ENCODE results near the gene SSTR4. TPM values are rescaled to one million over a fixed set of nuclear protein-coding genes. Genes with fewer than 3 reads are reported as not detected.

The SSTR4 gene
- total RNA-seq, 2 experiments from 2014 or later: not detected

DNA sequence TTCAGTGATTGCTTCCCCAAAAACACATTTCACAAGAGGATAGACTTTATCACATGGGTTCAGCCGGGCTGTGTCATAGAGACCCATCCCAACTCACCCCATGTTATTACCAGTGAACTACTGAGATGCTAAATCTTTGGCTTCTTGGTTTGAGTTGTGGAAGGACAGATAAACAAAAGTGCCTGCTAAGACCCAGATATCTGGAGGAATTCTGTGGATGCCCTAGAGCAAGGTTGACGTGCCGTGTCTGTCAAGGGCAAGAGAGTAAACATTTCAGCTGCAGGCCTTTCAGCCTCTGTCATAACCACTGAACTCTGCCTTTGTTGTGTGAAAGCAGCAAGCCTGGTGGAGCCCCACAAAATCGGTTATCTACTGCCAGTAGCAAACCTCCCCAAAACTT, 25.5 kb downstream of the SSTR4 start:
- H3K36me3 ChIP-seq (ENCODE audit: insufficient read depth, low read length): no peaks in the 10 kb centered on the region
- no peak overlapping the region for H3K27ac ChIP-seq (ENCODE audit: low read depth, low read length, poor library complexity, severe bottlenecking)
- POLR2A ChIA-PET: interaction anchor here (0.7 kb wide), 2 partner anchors 10 to 565 kb away, joined by 3 read pairs; no protein-coding TSS in a partner anchor
- intact Hi-C loops (cut with micrococcal nuclease; ENCODE audit: unreplicated experiment): no loop called here
- H3K79me2 ChIP-seq (ENCODE audit: insufficient read depth, low read depth, low read length): no peaks in the 10 kb centered on the region
- H3K4me1 ChIP-seq (ENCODE audit: insufficient read depth, low read length, poor library complexity, severe bottlenecking): no peaks in the 10 kb centered on the region
- H3K9me3 ChIP-seq (ENCODE audit: low read length): no peaks in the 10 kb centered on the region
- no peak overlapping the region for H3K4me3 ChIP-seq (ENCODE audit: low read depth, low read length, poor library complexity, severe bottlenecking)
- TF ChIP-seq, protein P1, sequence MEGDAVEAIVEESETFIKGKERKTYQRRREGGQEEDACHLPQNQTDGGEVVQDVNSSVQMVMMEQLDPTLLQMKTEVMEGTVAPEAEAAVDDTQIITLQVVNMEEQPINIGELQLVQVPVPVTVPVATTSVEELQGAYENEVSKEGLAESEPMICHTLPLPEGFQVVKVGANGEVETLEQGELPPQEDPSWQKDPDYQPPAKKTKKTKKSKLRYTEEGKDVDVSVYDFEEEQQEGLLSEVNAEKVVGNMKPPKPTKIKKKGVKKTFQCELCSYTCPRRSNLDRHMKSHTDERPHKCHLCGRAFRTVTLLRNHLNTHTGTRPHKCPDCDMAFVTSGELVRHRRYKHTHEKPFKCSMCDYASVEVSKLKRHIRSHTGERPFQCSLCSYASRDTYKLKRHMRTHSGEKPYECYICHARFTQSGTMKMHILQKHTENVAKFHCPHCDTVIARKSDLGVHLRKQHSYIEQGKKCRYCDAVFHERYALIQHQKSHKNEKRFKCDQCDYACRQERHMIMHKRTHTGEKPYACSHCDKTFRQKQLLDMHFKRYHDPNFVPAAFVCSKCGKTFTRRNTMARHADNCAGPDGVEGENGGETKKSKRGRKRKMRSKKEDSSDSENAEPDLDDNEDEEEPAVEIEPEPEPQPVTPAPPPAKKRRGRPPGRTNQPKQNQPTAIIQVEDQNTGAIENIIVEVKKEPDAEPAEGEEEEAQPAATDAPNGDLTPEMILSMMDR (conservative IDR thresholded peaks at IDR 0.05; ENCODE audit: low read length): no peak
- no peak for TF ChIP-seq EZH2phosphoT487 (IDR thresholded peaks at IDR 0.05; ENCODE audit: borderline replicate concordance, low read depth, low read length)
- no peaks in the 10 kb centered on the region for H4K20me1 ChIP-seq (ENCODE audit: insufficient read depth, low read length)
- no TSS peak for BruUV-seq (replicated peaks)
- no peak overlapping the region for H3K4me2 ChIP-seq (ENCODE audit: low read length)
- no peak overlapping the region for H2AFZ ChIP-seq (ENCODE audit: low read length)
- CTCF ChIA-PET (ENCODE audit: unreplicated experiment): no interaction called here
- DNase-seq (ENCODE audit: low spot score): no peak
- H3K9me2 ChIP-seq (ENCODE audit: insufficient read depth, low read length): no peaks in the 10 kb centered on the region

GRCh38 chr20:23061262-23061661, 26.1 kb downstream of the SSTR4 start:
- TF ChIP-seq EZH2phosphoT487 (IDR thresholded peaks at IDR 0.05; ENCODE audit: borderline replicate concordance, low read depth, low read length): no peak
- TF ChIP-seq, protein P1 (conservative IDR thresholded peaks at IDR 0.05; ENCODE audit: low read length): no peak
- Histone ChIP-seq H3K9me3 (ENCODE audit: low read length) (no peaks in the 10 kb centered on the region), H3K79me2 (ENCODE audit: insufficient read depth, low read depth, low read length) (no peaks in the 10 kb centered on the region), H3K36me3 (ENCODE audit: insufficient read depth, low read length) (no peaks in the 10 kb centered on the region), H3K4me1 (ENCODE audit: insufficient read depth, low read length, poor library complexity, severe bottlenecking) (no peaks in the 10 kb centered on the region), H3K4me3 (ENCODE audit: low read depth, low read length, poor library complexity, severe bottlenecking) (no peak overlapping the region), H4K20me1 (ENCODE audit: insufficient read depth, low read length) (no peaks in the 10 kb centered on the region), H3K27ac (ENCODE audit: low read depth, low read length, poor library complexity, severe bottlenecking) (no peak overlapping the region), H3K4me2 (ENCODE audit: low read length) (no peak overlapping the region), H3K9me2 (ENCODE audit: insufficient read depth, low read length) (no peaks in the 10 kb centered on the region), H2AFZ (ENCODE audit: low read length) (no peak overlapping the region)
- POLR2A ChIA-PET: interaction anchor here (0.7 kb wide), 1 partner anchor 10 kb away, joined by 3 read pairs; no protein-coding TSS in a partner anchor
- no TSS peak for BruUV-seq (replicated peaks)
- CTCF ChIA-PET (ENCODE audit: unreplicated experiment): no interaction called here
- intact Hi-C loops (cut with micrococcal nuclease; ENCODE audit: unreplicated experiment): no loop called here
- no peak for DNase-seq (ENCODE audit: low spot score)

DNA sequence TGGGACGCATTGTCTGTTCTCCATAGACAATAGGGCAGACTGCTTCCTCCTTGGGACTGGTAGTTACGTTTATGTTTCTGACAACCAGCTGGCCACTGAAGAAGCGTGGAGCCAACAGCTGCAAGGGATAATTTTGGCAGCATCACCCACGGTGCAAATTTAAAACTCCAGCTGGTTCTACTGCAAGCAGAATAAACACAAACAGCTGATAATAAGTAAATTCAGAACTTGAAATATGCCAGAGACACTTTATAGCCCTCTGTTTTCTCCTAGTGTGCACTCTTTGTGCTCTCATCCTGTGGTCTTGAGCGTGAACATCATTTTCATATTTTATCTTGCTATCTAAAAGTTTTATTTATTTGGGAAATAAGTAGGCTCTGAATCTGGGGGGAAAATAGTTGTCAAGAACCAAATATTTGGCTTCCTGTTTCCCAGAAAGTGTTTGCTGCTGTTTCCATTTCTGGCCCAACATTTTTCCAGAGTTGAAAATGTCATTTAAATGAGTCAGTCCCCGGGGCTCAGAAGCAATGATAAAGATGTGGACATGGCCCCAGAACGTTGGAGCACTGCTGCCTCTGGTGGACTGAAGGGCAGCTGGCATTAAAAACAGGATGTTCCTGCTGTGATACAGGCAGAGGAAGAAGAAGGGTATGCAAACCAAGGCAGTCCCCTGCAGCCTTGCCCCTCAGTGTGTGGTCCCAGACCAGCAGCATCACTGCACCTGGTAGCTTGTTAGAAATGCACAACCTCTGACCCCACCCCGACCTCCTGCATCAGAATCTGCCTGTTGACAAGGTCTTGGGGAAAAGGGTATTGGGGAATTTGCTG, 26.8 kb downstream of the SSTR4 start:
- Histone ChIP-seq H4K20me1 (ENCODE audit: insufficient read depth, low read length) (no peaks in the 10 kb centered on the region), H2AFZ (ENCODE audit: low read length) (no peak overlapping the region), H3K9me2 (ENCODE audit: insufficient read depth, low read length) (no peaks in the 10 kb centered on the region), H3K4me2 (ENCODE audit: low read length) (no peak overlapping the region), H3K4me3 (ENCODE audit: low read depth, low read length, poor library complexity, severe bottlenecking) (no peak overlapping the region), H3K9me3 (ENCODE audit: low read length) (no peaks in the 10 kb centered on the region), H3K27ac (ENCODE audit: low read depth, low read length, poor library complexity, severe bottlenecking) (no peak overlapping the region), H3K4me1 (ENCODE audit: insufficient read depth, low read length, poor library complexity, severe bottlenecking) (no peaks in the 10 kb centered on the region), H3K79me2 (ENCODE audit: insufficient read depth, low read depth, low read length) (no peaks in the 10 kb centered on the region), H3K36me3 (ENCODE audit: insufficient read depth, low read length) (no peaks in the 10 kb centered on the region)
- peak; percentile 6 for DNase-seq (ENCODE audit: low spot score)
- POLR2A ChIA-PET: no interaction called here
- TF ChIP-seq EZH2phosphoT487 (IDR thresholded peaks at IDR 0.05; ENCODE audit: borderline replicate concordance, low read depth, low read length): no peak
- TF ChIP-seq, protein P1 (conservative IDR thresholded peaks at IDR 0.05; ENCODE audit: low read length): peak; percentile 42; the same call in 1 of the 2 replicates
- intact Hi-C loops (cut with micrococcal nuclease; ENCODE audit: unreplicated experiment): no loop called here
- CTCF ChIA-PET (ENCODE audit: unreplicated experiment): no interaction called here
- no TSS peak for BruUV-seq (replicated peaks)
